SK-N-SH treated with all-trans-retinoic acid at 6 μM for 48 hours (cell line): ENCODE measurements around the gene ZNF451.
"Not testable (repeated sequence)": the region's sequence is repeated elsewhere in the genome, so short reads cannot be mapped to it uniquely, and the experiment has no call there.

Experiments used
- ATAC-seq: fragments of 200-7000 bp; cut with Tn5 transposase; 3 replicates; pipeline ENCODE4 v1.9.1; 2020; ENCODE audit warnings: mild to moderate bottlenecking, moderate library complexity
- BACH2 ChIP-seq: fragments of 250-450 bp; sonication (Bioruptor Pico); IDR thresholded peaks from 2 replicates; pipeline ENCODE4 v1.9.0; 2021; ENCODE audit warnings: mild to moderate bottlenecking, borderline replicate concordance
- CSDC2 ChIP-seq: fragments of 250-450 bp; sonication (Bioruptor Pico); IDR thresholded peaks from 2 replicates; pipeline ENCODE4 v1.5.0; 2020; ENCODE audit warnings: mild to moderate bottlenecking, moderate library complexity
- CSRNP3 ChIP-seq: fragments of 250-450 bp; sonication (Bioruptor Pico); IDR thresholded peaks from 2 replicates; pipeline ENCODE4 v1.5.1; 2021; ENCODE audit warnings: mild to moderate bottlenecking, moderate library complexity
- GLIS3 ChIP-seq: fragments of 250-450 bp; sonication (Bioruptor Pico); IDR thresholded peaks from 2 replicates; pipeline ENCODE4 v1.5.0; 2020; ENCODE audit warnings: mild to moderate bottlenecking, moderate library complexity
- OSR1 ChIP-seq: fragments of 250-450 bp; sonication (Bioruptor Pico); IDR thresholded peaks from 2 replicates; pipeline ENCODE4 v1.8.0; 2022; ENCODE audit warnings: moderate library complexity, mild to moderate bottlenecking, inconsistent platforms
- PPARA ChIP-seq: fragments of 250-450 bp; sonication (Bioruptor Pico); IDR thresholded peaks from 2 replicates; pipeline ENCODE4 v1.5.0; 2020; ENCODE audit warnings: mild to moderate bottlenecking, borderline replicate concordance
- SNAI2 ChIP-seq: fragments of 250-450 bp; sonication (Bioruptor Pico); IDR thresholded peaks from 2 replicates; pipeline ENCODE4 v1.5.0; 2020; ENCODE audit warnings: mild to moderate bottlenecking, moderate library complexity
- TCF4 ChIP-seq: fragments of 250-450 bp; sonication (Bioruptor Pico); IDR thresholded peaks from 2 replicates; pipeline ENCODE4 v1.8.0; 2021; ENCODE audit warnings: mild to moderate bottlenecking, moderate library complexity, borderline replicate concordance
- TOX ChIP-seq: fragments of 250-450 bp; sonication (Bioruptor Pico); IDR thresholded peaks from 2 replicates; pipeline ENCODE4 v1.8.0; 2021; ENCODE audit warnings: mild to moderate bottlenecking, moderate library complexity, borderline replicate concordance
- TSHZ2 ChIP-seq: fragments of 250-450 bp; sonication (Bioruptor Pico); IDR thresholded peaks from 2 replicates; pipeline ENCODE4 v1.5.0; 2020; ENCODE audit warnings: mild to moderate bottlenecking, moderate library complexity
- ZC3H10 ChIP-seq: fragments of 250-450 bp; sonication (Bioruptor Pico); IDR thresholded peaks from 2 replicates; pipeline ENCODE4 v1.5.1; 2021; ENCODE audit warnings: mild to moderate bottlenecking, moderate library complexity
- ZFP30 ChIP-seq: fragments of 450-650 bp; formaldehyde crosslinking; IDR thresholded peaks from 2 replicates; pipeline ENCODE4 v1.5.0; 2022; ENCODE audit warnings: mild to moderate bottlenecking, moderate library complexity
- ZNF565 ChIP-seq: fragments of 450-650 bp; formaldehyde crosslinking; conservative IDR thresholded peaks from 2 replicates; pipeline ENCODE4 v1.5.0; 2020; ENCODE audit warnings: low read depth, mild to moderate bottlenecking, moderate library complexity
- ZNF70 ChIP-seq: fragments of 450-650 bp; formaldehyde crosslinking; IDR thresholded peaks from 2 replicates; pipeline ENCODE4 v1.5.0; 2020; ENCODE audit warnings: mild to moderate bottlenecking, moderate library complexity
- ZNF8 ChIP-seq: fragments of 450-650 bp; formaldehyde crosslinking; IDR thresholded peaks from 2 replicates; pipeline ENCODE4 v1.5.0; 2020; ENCODE audit warnings: mild to moderate bottlenecking, moderate library complexity

ZNF451 gene

GRCh38 chr6:57089687-57090457, at the start of gene ZNF451:
Gene ZNF451, plus strand, starts transcription at chr6:57090188. Its CDS starts 66 bp downstream, at chr6:57090254.
- ATAC-seq, result peak; percentile 95
- TF ChIP-seq TCF4 (CRISPR knock-in tag), result peak; percentile 46; the same call in 1 of the 2 replicates
- TF ChIP-seq ZNF565, result no peak

GRCh38 chr6:57044061-57044460, 45.9 kb upstream of the ZNF451 start:
- not testable (repeated sequence) for ATAC-seq

GRCh38 chr6:57044568-57044967, 45.4 kb upstream of the ZNF451 start:
- no peak for ATAC-seq
- no peak for TF ChIP-seq SNAI2 (CRISPR knock-in tag)
- TF ChIP-seq, all 23 proteins: peak for 0

- peak; percentile 99 for ATAC-seq
Observed at GRCh38 chr6:57046332-57047256, 43.4 kb upstream of the ZNF451 start, which contains the start of gene KIAA1586. Gene KIAA1586, plus strand, starts transcription at chr6:57046693. Its CDS starts 63 bp downstream, at chr6:57046756.

GRCh38 chr6:57047257-57047585, 42.8 kb upstream of the ZNF451 start:
- peak; percentile 29 for ATAC-seq

More at GRCh38 chr6:57046332-57047256, 43.4 kb upstream of the ZNF451 start, which contains the start of gene KIAA1586:
- TF ChIP-seq TSHZ2 (CRISPR knock-in tag), result peak; percentile 35; the same call in 1 of the 2 replicates

GRCh38 chr6:57047859-57048258, 42.1 kb upstream of the ZNF451 start:
- ATAC-seq, result not testable (repeated sequence)

- ATAC-seq, result no peak
- TF ChIP-seq CSRNP3 (CRISPR knock-in tag), result no peak
- TF ChIP-seq TCF4 (CRISPR knock-in tag), result no peak
- no peak for TF ChIP-seq PPARA
- no peak for TF ChIP-seq CSDC2 (CRISPR knock-in tag)
- no peak for TF ChIP-seq GLIS3 (CRISPR knock-in tag)
- no peak for TF ChIP-seq TOX (CRISPR knock-in tag)
- no peak for TF ChIP-seq OSR1 (CRISPR knock-in tag)
- no peak for TF ChIP-seq ZNF8 (CRISPR knock-in tag)
Observed at GRCh38 chr6:57048577-57048976, 41.4 kb upstream of the ZNF451 start.

GRCh38 chr6:57063847-57064246, 26.1 kb upstream of the ZNF451 start:
- no peak for ATAC-seq
- no peak for TF ChIP-seq ZNF565
- TF ChIP-seq ZFP30, result no peak
- TF ChIP-seq BACH2 (CRISPR knock-in tag), result no peak
- TF ChIP-seq CSDC2 (CRISPR knock-in tag), result no peak
- no peak for TF ChIP-seq ZC3H10 (CRISPR knock-in tag)
- TF ChIP-seq ZNF70 (CRISPR knock-in tag), result no peak
- TF ChIP-seq, all 23 proteins: peak for 0
